Heart left ventricle (tissue), 13 donors: ENCODE results near the gene SMAD4.

Experiments used
- CTCF ChIP-seq, 12 donors: fragments of 200-600 bp; sonication (generic) in 4 of 12; IDR thresholded peaks; one replicate each; pipeline versions ENCODE4 v1.5.0 to v1.8.0; 2018 to 2022; ENCODE audit warnings: antibody characterized with exemption in 12 of 12, mild to moderate bottlenecking in 5 of 12
- POLR2A ChIP-seq, 2 donors: fragments of 450-650 bp; IDR thresholded peaks; one replicate each; pipeline ENCODE4 v1.6.1; 2017; ENCODE audit warnings: antibody characterized with exemption in 2 of 2, mild to moderate bottlenecking in 2 of 2, moderate library complexity in 2 of 2
- donor health status: ischemic (EF 13 %, LVEDD 7.1; RV severe dilation, severe dysfunction).
- donor health status: DM: no; HTN: yes; CAD: no.
- donor health status: DM: no; HTN: no; CAD: no.
- donor health status: ischemic (EF 25% LVEDD 6.9; RV normal size, moderate dysfunction).
- donor health status: ischemic (EF 25% LVEDD 5.7; RV mildly dilated, moderate dysfunction).
- donor health status: ischemic (EF 35%, LVEDD 5.7; RV mildly dilated, moderate dysfunction).
- donor health status: nonischemic (EF 11% LVEDD 7.7; RV severe dilation, severe dysfunction).
- donor health status: DM: yes; HTN: yes; CAD: no.
- donor health status: PGD.
- donor health status: ischemic (EF 29% LVEDD 5.4; RV normal size, mild dysfunction).
- donor health status: nonischemic (EF 23%, LVEDD 6.1; RV moderate dilation, normal function).

GRCh38 chr18:51049137-51049536 lies 19.1 kb downstream of the SMAD4 start:
- TF ChIP-seq POLR2A (IDR thresholded peaks at IDR 0.05) (no peak), CTCF (IDR thresholded peaks at IDR 0.05) (no peak)
